Activated T-cell treated with anti-CD3 and anti-CD28 coated beads, Interleukin-2, amount 50 U/mL, for 4 hours (primary cell): ENCODE data around the gene PRKAR2B. TPM values are rescaled to one million over a fixed set of nuclear protein-coding genes. Genes with fewer than 3 reads are reported as not detected.
"Not testable (repeated sequence)": the region's sequence is repeated elsewhere in the genome, so short reads cannot be mapped to it uniquely, and the experiment has no call there.

Experiments used
- ATAC-seq, 2 donors: fragments of 200-7000 bp; cut with Tn5 transposase; one replicate each; pipeline ENCODE4 v1.10.0; 2021
- DNase-seq: peaks from one replicate; pipeline ENCODE4 v3.0.0-alpha.2; 2020
- H3K27me3 Mint-ChIP-seq: one replicate; pipeline ENCODE4 v1.8.0; 2021; ENCODE audit warnings: low read depth, mixed read lengths
- H3K36me3 Mint-ChIP-seq: one replicate; pipeline ENCODE4 v1.8.0; 2022; ENCODE audit warnings: mixed read lengths; ENCODE audit not compliant: insufficient read depth
- H3K4me1 Mint-ChIP-seq: one replicate; pipeline ENCODE4 v1.8.0; 2021; ENCODE audit warnings: low read depth, mixed read lengths
- H3K4me3 Mint-ChIP-seq: one replicate; pipeline ENCODE4 v1.8.0; 2021; ENCODE audit warnings: mild to moderate bottlenecking, moderate library complexity, mixed read lengths
- H3K9me3 Mint-ChIP-seq: one replicate; pipeline ENCODE4 v1.8.0; 2021; ENCODE audit warnings: mixed read lengths
- total RNA-seq, 3 donors: library from RNA; stranded (reverse); gene quantifications; one replicate each; pipeline ENCODE4 v1.2.1, GENCODE V29; 2021

Gene PRKAR2B
- total RNA-seq, 3 donors from 2014 or later: 0.58 to 1.0 (median 0.60) TPM

DNA sequence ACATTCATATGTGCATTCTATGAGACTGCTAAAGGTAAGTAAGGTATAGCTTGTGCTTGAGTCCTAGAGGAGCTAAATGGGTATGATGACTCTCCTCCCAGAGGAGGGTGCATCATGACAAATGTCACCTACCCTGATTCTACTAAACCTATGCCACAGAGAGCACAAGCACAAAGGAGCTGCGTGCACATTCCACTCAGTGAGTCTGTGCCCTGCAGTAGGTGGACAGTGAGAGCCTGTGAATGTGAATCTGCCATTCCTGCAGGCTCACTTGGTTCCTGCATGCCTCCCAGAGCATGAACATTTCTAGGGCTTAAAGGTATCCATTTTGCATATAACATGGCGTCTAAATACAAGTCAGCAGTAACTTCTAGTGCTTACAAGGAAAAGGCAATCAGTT is 46.8 kb downstream of the PRKAR2B start:
- no peaks in the 10 kb centered on the region for H3K9me3 Mint-ChIP-seq
- no peaks in the 10 kb centered on the region for H3K36me3 Mint-ChIP-seq
- DNase-seq (no peak), ATAC-seq (no peak)
- H3K4me3 Mint-ChIP-seq: no peak overlapping the region
- peaks cover 4% of the 10 kb centered on the region for H3K4me1 Mint-ChIP-seq
- peaks cover 4% of the 10 kb centered on the region for H3K27me3 Mint-ChIP-seq

GRCh38 chr7:107093671-107094070 is 49.2 kb downstream of the PRKAR2B start:
- not testable (repeated sequence) for H3K36me3 Mint-ChIP-seq, H3K4me1 Mint-ChIP-seq, ATAC-seq, DNase-seq, H3K9me3 Mint-ChIP-seq, H3K4me3 Mint-ChIP-seq
- H3K27me3 Mint-ChIP-seq: peaks cover 11% of the 10 kb centered on the region

- not testable (repeated sequence) for H3K4me3 Mint-ChIP-seq, H3K9me3 Mint-ChIP-seq, H3K4me1 Mint-ChIP-seq, DNase-seq, ATAC-seq, H3K36me3 Mint-ChIP-seq
- peaks cover 15% of the 10 kb centered on the region for H3K27me3 Mint-ChIP-seq
These were observed 54.6 kb downstream of the PRKAR2B start for GRCh38 chr7:107099154-107099553.

DNA sequence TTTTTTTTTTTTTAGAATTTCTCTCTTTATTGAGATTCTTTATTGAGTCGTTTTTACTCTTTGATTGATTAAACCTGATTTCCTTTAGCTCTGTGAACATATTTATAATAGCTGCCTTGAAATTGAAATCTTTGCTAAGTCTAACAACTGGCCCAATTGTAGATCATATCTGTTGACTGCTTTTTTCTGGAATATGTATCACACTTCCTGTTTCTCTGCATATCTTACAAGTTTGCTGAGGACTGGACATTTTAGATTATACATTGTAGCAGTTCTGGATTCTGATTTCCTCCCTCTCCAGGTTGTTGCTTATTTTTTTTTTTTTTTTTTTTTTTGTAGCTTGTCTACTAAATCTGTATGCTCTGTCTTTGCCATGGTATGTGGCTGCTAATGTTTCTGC is 56.3 kb downstream of the PRKAR2B start:
- Mint-ChIP-seq H3K4me1 (peaks cover 3% of the 10 kb centered on the region), H3K4me3 (no peak overlapping the region), H3K36me3 (no peaks in the 10 kb centered on the region), H3K27me3 (peaks cover 15% of the 10 kb centered on the region), H3K9me3 (peaks cover 8% of the 10 kb centered on the region)
- ATAC-seq: no peak
- DNase-seq: no peak

- Mint-ChIP-seq H3K4me3 (no peak overlapping the region), H3K9me3 (peaks cover 8% of the 10 kb centered on the region), H3K4me1 (peaks cover 3% of the 10 kb centered on the region), H3K27me3 (peaks cover 6% of the 10 kb centered on the region), H3K36me3 (no peaks in the 10 kb centered on the region)
- ATAC-seq: peak in 1 of 2 donors; percentile 35
- no peak for DNase-seq
These were observed 58.9 kb downstream of the PRKAR2B start for GRCh38 chr7:107103369-107103768.

DNA sequence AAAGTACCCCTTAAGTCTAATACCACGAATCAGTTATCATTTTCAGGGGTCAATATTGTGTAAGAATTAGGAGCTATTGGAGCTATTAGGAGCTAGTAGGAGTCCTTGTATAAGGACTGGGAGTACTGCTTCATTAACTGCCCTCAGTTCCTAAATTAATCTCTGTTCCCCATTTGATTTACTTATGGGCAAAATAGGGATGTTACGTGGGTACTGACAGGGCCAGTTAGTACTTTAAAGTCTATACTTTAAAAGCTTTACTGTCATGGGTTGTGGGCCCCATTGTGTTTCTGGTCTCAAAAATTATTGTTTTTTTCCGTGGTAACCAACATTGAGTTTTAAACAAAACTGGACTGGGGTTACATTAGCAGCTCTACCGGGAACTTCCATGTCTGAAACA is 60.3 kb downstream of the PRKAR2B start:
- Mint-ChIP-seq H3K9me3 (peaks cover 7% of the 10 kb centered on the region), H3K36me3 (no peaks in the 10 kb centered on the region), H3K4me3 (no peak overlapping the region), H3K27me3 (peaks cover 5% of the 10 kb centered on the region), H3K4me1 (peaks cover 3% of the 10 kb centered on the region)
- DNase-seq: no peak
- no peak for ATAC-seq

- no peak for ATAC-seq
- Mint-ChIP-seq H3K4me1 (peaks cover 3% of the 10 kb centered on the region), H3K27me3 (peaks cover 3% of the 10 kb centered on the region), H3K4me3 (no peak overlapping the region), H3K9me3 (no peaks in the 10 kb centered on the region), H3K36me3 (no peaks in the 10 kb centered on the region)
- DNase-seq: no peak
These were observed 61.2 kb downstream of the PRKAR2B start for GRCh38 chr7:107105591-107106245.

GRCh38 chr7:107108793-107109371 is 64.4 kb downstream of the PRKAR2B start:
- DNase-seq: no peak
- Mint-ChIP-seq H3K36me3 (no peaks in the 10 kb centered on the region), H3K27me3 (no peaks in the 10 kb centered on the region), H3K9me3 (no peaks in the 10 kb centered on the region), H3K4me3 (no peak overlapping the region), H3K4me1 (no peaks in the 10 kb centered on the region)
- ATAC-seq: no peak

GRCh38 chr7:107109955-107110354 is 65.5 kb downstream of the PRKAR2B start:
- H3K36me3 Mint-ChIP-seq: no peaks in the 10 kb centered on the region
- ATAC-seq (no peak), DNase-seq (no peak)
- H3K4me3 Mint-ChIP-seq: no peak overlapping the region
- no peaks in the 10 kb centered on the region for H3K27me3 Mint-ChIP-seq
- H3K4me1 Mint-ChIP-seq: no peaks in the 10 kb centered on the region
- no peaks in the 10 kb centered on the region for H3K9me3 Mint-ChIP-seq

DNA sequence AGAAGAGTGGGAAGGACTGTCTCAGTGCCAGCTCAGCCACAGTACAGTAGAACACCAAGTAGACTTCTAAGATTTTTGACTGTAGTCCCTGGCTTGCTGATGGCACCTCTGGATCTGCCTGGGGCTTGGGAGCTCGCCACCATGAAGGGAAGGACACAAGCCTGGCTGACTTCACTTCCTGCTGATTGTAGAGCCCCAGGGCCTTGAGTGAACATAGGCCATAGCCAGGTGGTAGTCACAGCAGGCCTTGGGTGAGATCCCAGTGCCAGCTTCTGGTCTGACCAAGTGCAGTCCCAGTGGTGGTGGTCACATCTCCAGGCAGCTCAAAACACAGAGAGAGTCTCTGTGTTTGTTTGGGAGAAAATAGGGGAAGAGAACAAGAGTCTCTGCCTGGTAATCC is 66.7 kb downstream of the PRKAR2B start:
- ATAC-seq (no peak), DNase-seq (no peak)
- H3K36me3 Mint-ChIP-seq: no peaks in the 10 kb centered on the region
- H3K4me3 Mint-ChIP-seq: no peak overlapping the region
- H3K4me1 Mint-ChIP-seq: no peaks in the 10 kb centered on the region
- no peaks in the 10 kb centered on the region for H3K9me3 Mint-ChIP-seq
- no peaks in the 10 kb centered on the region for H3K27me3 Mint-ChIP-seq

DNA sequence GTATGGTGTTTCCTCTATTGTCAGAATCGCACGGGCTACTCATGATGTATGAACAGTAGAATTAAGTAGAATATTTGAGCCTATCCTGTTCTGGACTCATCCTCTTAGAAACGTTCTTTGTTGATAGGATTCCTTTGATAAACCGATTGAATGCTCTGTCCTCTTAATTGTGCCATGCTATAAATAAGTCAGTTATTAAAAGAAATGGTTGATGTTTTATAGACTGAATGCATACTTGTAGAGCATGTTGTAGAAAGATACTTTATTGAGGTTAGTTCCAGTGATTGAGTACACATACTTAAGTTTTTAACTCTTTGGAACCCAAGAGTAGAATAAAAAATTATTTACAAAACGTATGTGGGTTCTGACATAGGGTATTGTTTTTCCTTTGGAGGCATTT is 69.4 kb downstream of the PRKAR2B start:
- no peak overlapping the region for H3K4me3 Mint-ChIP-seq
- H3K36me3 Mint-ChIP-seq: no peaks in the 10 kb centered on the region
- no peaks in the 10 kb centered on the region for H3K4me1 Mint-ChIP-seq
- ATAC-seq (no peak), DNase-seq (no peak)
- no peaks in the 10 kb centered on the region for H3K9me3 Mint-ChIP-seq
- H3K27me3 Mint-ChIP-seq: no peaks in the 10 kb centered on the region

DNA sequence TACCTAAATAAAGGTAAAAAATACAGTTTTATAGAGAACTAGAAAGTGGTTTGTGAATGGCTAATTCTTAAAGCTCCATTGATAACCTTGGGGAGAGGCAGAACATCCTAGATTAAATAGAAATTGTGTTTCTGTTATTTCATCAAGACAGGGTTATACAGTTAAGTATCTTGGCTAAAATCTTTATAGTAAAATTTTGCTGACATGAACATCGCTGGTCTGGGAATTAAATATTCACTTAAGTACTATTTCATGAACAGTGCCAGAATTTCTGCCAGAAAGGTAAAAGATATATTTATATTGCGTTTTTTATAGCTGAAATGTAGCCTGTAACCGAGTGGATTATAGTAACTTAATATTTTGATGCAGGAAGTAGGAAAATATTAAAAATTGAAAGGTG is 70.6 kb downstream of the PRKAR2B start:
- Mint-ChIP-seq H3K4me3 (no peak overlapping the region), H3K27me3 (no peaks in the 10 kb centered on the region), H3K9me3 (no peaks in the 10 kb centered on the region), H3K36me3 (no peaks in the 10 kb centered on the region), H3K4me1 (no peaks in the 10 kb centered on the region)
- ATAC-seq: no peak
- no peak for DNase-seq

DNA sequence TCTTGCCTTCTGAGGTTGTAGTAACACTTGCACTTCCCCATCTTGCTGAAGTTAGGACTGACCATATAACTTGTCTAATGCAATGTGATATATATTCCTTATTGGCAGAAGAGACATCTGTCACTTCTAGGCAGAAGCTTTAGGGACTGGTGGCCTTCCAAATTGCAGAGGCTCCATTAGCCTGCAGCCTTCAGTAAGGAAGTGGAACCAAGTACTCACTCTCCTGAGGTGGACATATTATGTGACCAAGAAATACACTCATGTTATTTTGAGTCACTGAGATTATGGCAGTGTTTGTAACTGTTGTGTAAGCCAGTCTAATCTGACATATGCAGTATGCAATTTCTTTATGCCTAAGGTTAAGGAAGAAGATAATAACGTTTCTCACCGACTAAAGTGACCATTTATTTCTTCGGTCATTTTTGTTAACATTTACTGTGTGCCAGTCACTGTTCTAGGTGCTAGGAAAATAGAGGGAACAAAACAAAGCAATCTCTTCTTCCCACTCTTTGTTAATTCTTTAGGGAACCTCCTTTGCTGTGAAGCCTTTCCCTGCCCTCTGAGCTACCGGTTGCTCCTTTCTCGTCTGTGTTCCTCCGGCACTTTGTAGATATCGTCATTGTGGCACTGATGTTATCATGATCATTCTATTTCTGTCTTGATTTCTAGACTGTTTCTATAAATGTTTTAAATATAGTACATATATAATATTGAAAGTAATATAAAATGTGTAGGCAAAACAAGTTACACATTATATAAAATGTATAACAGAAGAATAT is 71.4 kb downstream of the PRKAR2B start:
- H3K36me3 Mint-ChIP-seq: no peaks in the 10 kb centered on the region
- ATAC-seq (no peak), DNase-seq (no peak)
- H3K27me3 Mint-ChIP-seq: no peaks in the 10 kb centered on the region
- no peak overlapping the region for H3K4me3 Mint-ChIP-seq
- no peaks in the 10 kb centered on the region for H3K9me3 Mint-ChIP-seq
- no peaks in the 10 kb centered on the region for H3K4me1 Mint-ChIP-seq

- Mint-ChIP-seq H3K9me3 (no peaks in the 10 kb centered on the region), H3K27me3 (no peaks in the 10 kb centered on the region), H3K4me1 (no peaks in the 10 kb centered on the region), H3K4me3 (no peak overlapping the region), H3K36me3 (no peaks in the 10 kb centered on the region)
- ATAC-seq: no peak
- DNase-seq: no peak
These were observed 73.8 kb downstream of the PRKAR2B start for GRCh38 chr7:107118109-107118900.
